Pancreas (tissue), 10 donors: ENCODE measurements around the gene NODAL. TPM values are rescaled to one million over a fixed set of nuclear protein-coding genes. Genes with fewer than 3 reads are reported as not detected.

Experiments used
- ATAC-seq, 4 donors: fragments of 200-7000 bp; cut with Tn5 transposase; one replicate each; pipeline versions ENCODE4 v1.8.0 to v1.9.1; 2020; ENCODE audit warnings: mild to moderate bottlenecking in 4 of 4, moderate library complexity in 4 of 4
- DNase-seq, 6 donors: peaks; one replicate each; pipeline ENCODE4 v3.0.0-alpha.2; 2020
- FAIRE-seq: peaks from 2 replicates; lab custom pipeline; 2012; peaks lifted over from hg19 to GRCh38; lab: Jason Lieb, UNC
- H3K27ac ChIP-seq, 4 donors: fragments of 200-600 bp; sonication (generic); 1 replicate in 3 of 4; 2 replicates in 1 of 4; pipeline versions ENCODE4 v1.5.0 to v1.8.0; 2020
- H3K27me3 ChIP-seq, 4 donors: fragments of 200-600 bp; one replicate each; pipeline ENCODE4 v1.8.0; 2021
- H3K36me3 ChIP-seq, 3 donors: fragments of 200-600 bp; sonication (generic) in 1 of 3; one replicate each; pipeline versions ENCODE4 v1.5.0 to v1.8.0; 2020 to 2021
- H3K4me1 ChIP-seq, 3 donors: fragments of 200-600 bp; one replicate each; pipeline ENCODE4 v1.8.0; 2021
- H3K4me3 ChIP-seq, 4 donors: fragments of 200-600 bp; sonication (generic) in 2 of 4; one replicate each; pipeline versions ENCODE4 v1.5.0 to v1.8.0; 2020 to 2021
- H3K9me3 ChIP-seq, 4 donors: fragments of 200-600 bp; one replicate each; pipeline ENCODE4 v1.8.0; 2021
- CTCF ChIP-seq, 4 donors: fragments of 200-600 bp; sonication (generic) in 3 of 4; IDR thresholded peaks; one replicate each; pipeline versions ENCODE4 v1.5.0 to v1.8.0; 2021; ENCODE audit warnings: antibody characterized with exemption in 4 of 4
- WGBS, 2 donors: extraction: QIAGEN DNeasy Blood & Tissue Kit; methylation state at CpG; one replicate each; pipeline ENCODE4 v1.1.7; 2013; 5-methylcytosine and 5-hydroxymethylcytosine counted together
- intact Hi-C, 3 donors: fragments of 100-400 bp; cut with DNase I; formaldehyde crosslinking; loops; one replicate each; pipeline versions ENCODE4 v1.11.1 to v1.14.2; 2022
- polyA plus RNA-seq, 2 donors: library from polyadenylated mRNA; stranded (reverse); fragments of 200-250 nt; gene quantifications; one replicate each; pipeline ENCODE4 v1.2.3, GENCODE V29; 2013
- total RNA-seq, 6 donors: library from RNA; stranded (reverse); fragmentation: NEBNext Ultra II Directional in 4 of 6; extraction: Animal tissue kit (Norgen Biotek cat#: 25700) in 4 of 6; gene quantifications; one replicate each; pipeline versions ENCODE4 v1.2.1 to v1.2.4, GENCODE V29; 2021 to 2023
- donor health status: healthy with polysubstance abuse.
- donor health status: DM: no; HTN: no; CAD: no; lungs with moderate emphysema.
- donor health status: DM: no; HTN: no; CAD: no.
- donor health status: control.
- donor health status: control.
- donor health status: Bipolar disorder and iron deficiency.
- donor health status: DM: yes; HTN: yes; CAD: no.
- donor health status: DM: no; HTN: no; CAD: no.
- donor health status: DM: no; HTN: no; CAD: no.
- donor health status: DM: yes; HTN: yes; CAD: no.

The NODAL gene
- total and polyA plus RNA-seq, 8 donors = not detected

GRCh38 chr10:70455213-70455630, 13.7 kb upstream of the NODAL start:
- intact Hi-C loops = loop anchor here in 1 of 3 donors (10.0 kb wide), 1 partner anchor 300 kb away; no protein-coding TSS in a partner anchor
- no peak for TF ChIP-seq CTCF (IDR thresholded peaks at IDR 0.05)
- Histone ChIP-seq H3K4me1 (peaks cover 0 to 4% (median 3%) of the 10 kb centered on the region in 3 donors), H3K36me3 (no peaks in the 10 kb centered on the region), H3K27me3 (no peaks in the 10 kb centered on the region), H3K9me3 (no peaks in the 10 kb centered on the region), H3K27ac (no peak overlapping the region), H3K4me3 (no peak overlapping the region)
- FAIRE-seq (no peak), DNase-seq (no peak), ATAC-seq (no peak)
- 64 to 73% methylated on average over 6 of the region's 6 CpGs for WGBS, 2 donors

GRCh38 chr10:70448236-70448635, 6.8 kb upstream of the NODAL start:
- 75 to 76% methylated on average over 2 of the region's 2 CpGs for WGBS, 2 donors
- Histone ChIP-seq H3K4me1 (no peaks in the 10 kb centered on the region), H3K27ac (no peak overlapping the region), H3K36me3 (no peaks in the 10 kb centered on the region), H3K4me3 (no peak overlapping the region), H3K27me3 (no peaks in the 10 kb centered on the region), H3K9me3 (no peaks in the 10 kb centered on the region)
- intact Hi-C loops = no loop called here
- DNase-seq = no peak
- no peak for TF ChIP-seq CTCF (IDR thresholded peaks at IDR 0.05)
- no peak for ATAC-seq
- no peak for FAIRE-seq

- no peak overlapping the region for H3K4me3 ChIP-seq
- 44 to 47% methylated on average over 8 of the region's 8 CpGs for WGBS, 2 donors
- H3K36me3 ChIP-seq = no peaks in the 10 kb centered on the region
- intact Hi-C loops = no loop called here
- peaks cover 0 to 7% (median 3%) of the 10 kb centered on the region in 4 donors for H3K27me3 ChIP-seq
- no peak for FAIRE-seq
- peaks cover 0 to 5% (median 0%) of the 10 kb centered on the region in 3 donors for H3K4me1 ChIP-seq
- H3K27ac ChIP-seq = no peak overlapping the region
- no peak for TF ChIP-seq CTCF (IDR thresholded peaks at IDR 0.05)
- H3K9me3 ChIP-seq = no peaks in the 10 kb centered on the region
- no peak for DNase-seq
- no peak for ATAC-seq
Observed at GRCh38 chr10:70445718-70446657, 4.5 kb upstream of the NODAL start.

DNA sequence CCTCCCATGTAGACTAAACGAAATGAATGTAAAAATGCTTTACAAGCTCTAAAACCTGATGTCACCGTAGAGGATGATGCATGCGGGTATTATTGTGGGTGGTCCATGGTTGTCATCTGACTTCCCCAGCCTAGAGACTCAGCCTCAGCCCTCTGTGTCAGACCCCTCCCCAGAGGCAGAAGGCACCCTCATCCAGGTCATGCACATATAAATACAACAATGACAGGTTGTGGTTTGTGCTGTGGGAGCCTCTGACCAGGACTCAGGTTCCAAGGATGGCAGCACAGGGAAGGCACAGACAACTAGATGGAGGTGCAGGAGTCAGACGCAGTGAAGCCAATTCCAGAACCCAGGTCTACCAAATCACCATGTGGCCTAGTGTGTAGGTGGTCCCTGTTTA, 3.3 kb upstream of the NODAL start:
- TF ChIP-seq CTCF (IDR thresholded peaks at IDR 0.05) = no peak
- Histone ChIP-seq H3K9me3 (no peaks in the 10 kb centered on the region), H3K4me1 (peaks cover 0 to 9% (median 5%) of the 10 kb centered on the region in 3 donors), H3K4me3 (no peak overlapping the region), H3K27me3 (peaks cover 0 to 7% (median 3%) of the 10 kb centered on the region in 4 donors), H3K27ac (no peak overlapping the region), H3K36me3 (no peaks in the 10 kb centered on the region)
- no peak for ATAC-seq
- no peak for DNase-seq
- intact Hi-C loops = no loop called here
- no peak for FAIRE-seq
- WGBS, 2 donors = 82 to 85% methylated on average over 4 of the region's 4 CpGs
